Mucosa of descending colon (tissue), 3 donors: ENCODE measurements around the gene GPR151. TPM values are rescaled to one million over a fixed set of nuclear protein-coding genes. Genes with fewer than 3 reads are reported as not detected.
"Not testable (repeated sequence)": the region's sequence is repeated elsewhere in the genome, so short reads cannot be mapped to it uniquely, and the experiment has no call there.

ENCODE experiments used
- ATAC-seq: fragments of 200-7000 bp; cut with Tn5 transposase; one replicate; pipeline ENCODE4 v1.9.1; 2020; ENCODE audit warnings: mild to moderate bottlenecking, moderate library complexity
- DNase-seq, 3 donors: peaks; one replicate each; pipeline ENCODE4 v3.0.0-alpha.2; 2020
- H3K36me3 ChIP-seq: fragments of 200-600 bp; one replicate; pipeline ENCODE4 v1.8.0; 2021; ENCODE audit warnings: low read depth, mild to moderate bottlenecking
- H3K4me1 ChIP-seq: fragments of 200-600 bp; one replicate; pipeline ENCODE4 v1.8.0; 2021; ENCODE audit warnings: low read depth, mild to moderate bottlenecking
- H3K4me3 ChIP-seq: fragments of 200-600 bp; one replicate; pipeline ENCODE4 v1.8.0; 2021; ENCODE audit warnings: mild to moderate bottlenecking
- H3K9me3 ChIP-seq: fragments of 200-600 bp; one replicate; pipeline ENCODE4 v1.8.0; 2021; ENCODE audit warnings: mild to moderate bottlenecking
- intact Hi-C, 2 donors: fragments of 100-400 bp; cut with DNase I in 1 of 2; cut with micrococcal nuclease in 1 of 2; formaldehyde crosslinking; loops; one replicate each; pipeline versions ENCODE4 v1.11.0 to v1.11.1; 2022; cut with DNase I, micrococcal nuclease
- long read RNA-seq, 2 donors: library from polyadenylated mRNA; unstranded; transcript quantifications; one replicate each; pipeline ENCODE4 v2.0.0, GENCODE V29; 2019 to 2021
- total RNA-seq, 3 donors: library from RNA; stranded (reverse); fragmentation: NEBNext Ultra II Directional in 2 of 3; extraction: Animal tissue kit (Norgen Biotek cat#: 25700) in 2 of 3; gene quantifications; one replicate each; pipeline versions ENCODE4 v1.2.1 to v1.2.4, GENCODE V29; 2021 to 2023
- TF ChIP-seq, protein P1 (sequence below): fragments of 200-600 bp; IDR thresholded peaks from one replicate; pipeline ENCODE4 v1.8.0; 2022; ENCODE audit warnings: antibody characterized with exemption, mild to moderate bottlenecking
- donor health status: DM: no; HTN: no; CAD: no; lungs with moderate emphysema.
- donor health status: DM: no; HTN: no; CAD: no.
- donor health status: DM: no; HTN: yes; CAD: no.

Gene GPR151
- not detected for total RNA-seq
- long read RNA-seq, donor 1 = 0 reads
- long read RNA-seq, donor 2 = 0 reads

DNA sequence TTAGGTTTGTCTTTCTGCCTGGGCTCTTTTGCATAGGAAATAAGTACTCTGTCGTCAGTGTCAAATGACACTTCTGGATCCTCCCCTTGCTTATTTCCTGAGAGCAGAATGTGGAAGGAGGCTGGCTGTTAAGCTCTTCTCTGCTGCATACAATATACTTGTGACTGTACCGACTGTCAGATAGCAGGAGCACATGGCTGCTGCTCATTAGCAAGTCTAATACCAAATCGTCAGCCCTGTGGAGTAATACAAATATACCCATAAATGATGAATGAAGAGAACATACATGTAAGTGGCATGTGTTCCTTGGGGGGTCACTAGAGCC, at the start of gene GPR151:
TSS of gene GPR151 (minus strand) at position 40 of the 325 bp plus-strand sequence. CDS start 77 bp downstream, outside the sequence.
- Histone ChIP-seq H3K36me3 (no peaks in the 10 kb centered on the region), H3K4me3 (no peak within 1 kb of the TSS), H3K9me3 (no peaks in the 10 kb centered on the region), H3K4me1 (peaks cover 15% of the 10 kb centered on the region)
- ATAC-seq (no peak), DNase-seq (no peak)
- intact Hi-C loops = no loop called here
- TF ChIP-seq, protein P1, sequence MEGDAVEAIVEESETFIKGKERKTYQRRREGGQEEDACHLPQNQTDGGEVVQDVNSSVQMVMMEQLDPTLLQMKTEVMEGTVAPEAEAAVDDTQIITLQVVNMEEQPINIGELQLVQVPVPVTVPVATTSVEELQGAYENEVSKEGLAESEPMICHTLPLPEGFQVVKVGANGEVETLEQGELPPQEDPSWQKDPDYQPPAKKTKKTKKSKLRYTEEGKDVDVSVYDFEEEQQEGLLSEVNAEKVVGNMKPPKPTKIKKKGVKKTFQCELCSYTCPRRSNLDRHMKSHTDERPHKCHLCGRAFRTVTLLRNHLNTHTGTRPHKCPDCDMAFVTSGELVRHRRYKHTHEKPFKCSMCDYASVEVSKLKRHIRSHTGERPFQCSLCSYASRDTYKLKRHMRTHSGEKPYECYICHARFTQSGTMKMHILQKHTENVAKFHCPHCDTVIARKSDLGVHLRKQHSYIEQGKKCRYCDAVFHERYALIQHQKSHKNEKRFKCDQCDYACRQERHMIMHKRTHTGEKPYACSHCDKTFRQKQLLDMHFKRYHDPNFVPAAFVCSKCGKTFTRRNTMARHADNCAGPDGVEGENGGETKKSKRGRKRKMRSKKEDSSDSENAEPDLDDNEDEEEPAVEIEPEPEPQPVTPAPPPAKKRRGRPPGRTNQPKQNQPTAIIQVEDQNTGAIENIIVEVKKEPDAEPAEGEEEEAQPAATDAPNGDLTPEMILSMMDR = no peak

DNA sequence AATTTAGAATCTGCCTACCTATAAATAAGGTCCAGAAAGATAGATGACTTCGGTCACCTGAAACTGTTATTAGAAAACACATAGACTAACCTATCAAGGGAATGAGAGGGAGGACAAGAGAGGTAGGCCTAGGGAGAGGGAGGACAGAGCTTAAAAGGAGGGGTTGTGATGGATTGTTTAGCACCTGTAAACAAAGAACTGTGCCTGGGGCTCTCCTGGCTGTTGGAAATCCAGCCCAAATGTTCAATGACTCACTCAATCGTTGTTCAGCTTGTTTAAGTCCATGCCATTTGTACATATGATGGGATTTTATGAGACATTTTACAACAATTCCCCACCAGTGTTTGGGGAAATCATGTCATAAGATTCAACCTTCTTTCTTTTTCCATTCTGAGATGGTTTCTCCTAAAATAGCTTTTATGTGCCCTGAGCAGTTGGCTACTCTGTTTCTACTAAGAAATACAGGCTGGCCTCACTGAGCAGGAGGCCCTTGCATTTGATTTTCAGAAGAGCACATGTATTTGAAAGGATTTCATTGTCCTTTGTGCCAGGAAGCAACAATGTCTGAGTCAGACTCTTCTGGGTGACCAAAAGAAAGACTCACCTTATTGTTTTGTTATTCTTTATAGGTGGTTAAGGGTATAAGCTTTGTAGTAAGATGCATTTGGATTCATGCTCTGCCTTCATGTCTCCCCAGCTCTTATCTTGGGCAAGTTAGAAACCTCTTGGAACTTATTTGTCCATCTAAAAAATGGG, 48.2 kb upstream of the GPR151 start:
- H3K9me3 ChIP-seq = no peaks in the 10 kb centered on the region
- H3K4me1 ChIP-seq = no peaks in the 10 kb centered on the region
- no peak for ATAC-seq
- no peak overlapping the region for H3K4me3 ChIP-seq
- TF ChIP-seq, protein P1 = no peak
- no peak for DNase-seq
- intact Hi-C loops = no loop called here
- no peaks in the 10 kb centered on the region for H3K36me3 ChIP-seq

DNA sequence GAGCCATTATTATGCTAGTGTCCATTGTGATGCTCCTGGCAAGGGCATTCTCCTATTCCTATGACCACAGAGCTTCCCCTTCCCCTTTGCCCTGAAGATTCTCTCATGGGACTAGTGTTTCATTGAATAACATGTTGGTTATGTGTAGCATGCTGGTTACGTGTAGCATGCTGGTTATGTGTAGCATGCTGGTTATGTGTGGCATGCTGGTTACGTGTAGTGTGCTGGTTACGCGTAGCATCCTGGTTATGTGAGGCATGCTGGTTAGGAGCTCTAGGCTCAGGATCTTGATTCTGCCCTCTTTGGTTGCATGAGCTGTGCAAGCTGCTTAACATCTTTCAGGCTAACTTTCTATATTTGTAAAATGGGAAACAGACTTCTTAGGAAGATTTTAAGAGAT, 46.5 kb upstream of the GPR151 start:
- TF ChIP-seq, protein P1 = no peak
- ATAC-seq (no peak), DNase-seq (no peak)
- Histone ChIP-seq H3K36me3 (no peaks in the 10 kb centered on the region), H3K9me3 (no peaks in the 10 kb centered on the region), H3K4me3 (no peak overlapping the region), H3K4me1 (no peaks in the 10 kb centered on the region)
- intact Hi-C loops = no loop called here

DNA sequence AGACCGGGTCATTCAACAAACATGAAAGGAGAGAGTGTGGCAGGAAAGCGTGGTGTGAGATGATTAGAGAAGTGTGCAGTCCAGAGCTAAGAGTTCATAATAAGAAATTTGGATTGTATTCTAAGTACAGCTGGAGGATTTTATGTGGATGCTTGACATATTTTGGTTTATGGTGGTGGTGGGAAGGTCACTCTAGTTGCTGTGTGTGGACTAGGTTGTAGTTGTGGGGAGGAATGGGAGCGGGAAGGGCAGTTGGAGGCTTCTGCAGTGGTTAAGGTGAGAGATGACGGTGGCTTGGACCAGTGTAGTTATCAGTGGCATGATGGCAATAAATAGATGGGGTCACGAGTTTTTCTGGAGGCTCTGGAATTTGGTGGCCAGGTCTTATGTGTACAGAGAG, 45.7 kb upstream of the GPR151 start:
- H3K4me1 ChIP-seq = no peaks in the 10 kb centered on the region
- DNase-seq = no peak
- no peaks in the 10 kb centered on the region for H3K9me3 ChIP-seq
- intact Hi-C loops = no loop called here
- TF ChIP-seq, protein P1 = no peak
- no peak overlapping the region for H3K4me3 ChIP-seq
- H3K36me3 ChIP-seq = no peaks in the 10 kb centered on the region
- ATAC-seq = no peak

DNA sequence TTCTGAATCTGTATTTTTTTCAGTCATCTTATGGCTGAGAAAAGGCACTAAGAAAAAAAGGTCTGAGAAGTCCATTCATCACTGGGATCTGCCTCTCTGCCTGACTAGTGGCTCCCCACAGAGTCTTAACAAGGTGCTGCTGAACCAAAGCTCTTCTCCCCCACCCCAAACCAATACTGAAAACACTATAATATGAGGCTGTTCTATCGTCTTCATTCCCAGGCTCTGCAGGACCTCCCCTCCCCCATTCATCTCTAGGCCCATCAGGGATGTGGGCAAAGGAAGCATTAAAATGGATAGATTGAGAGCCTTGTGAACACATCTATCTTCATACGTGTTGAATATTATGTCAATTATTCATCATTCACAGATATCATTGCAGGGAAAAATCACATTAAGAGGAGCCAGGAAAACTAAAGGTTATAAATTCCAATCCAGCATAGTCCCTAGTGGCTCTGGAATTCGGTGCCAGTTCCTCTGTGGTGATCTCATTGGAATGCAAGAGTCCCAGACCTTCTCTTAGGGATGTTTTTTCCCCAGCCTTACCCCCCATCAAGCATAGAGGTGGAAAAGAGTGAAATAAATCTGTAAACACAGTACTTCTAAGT, 44.3 kb upstream of the GPR151 start:
- Histone ChIP-seq H3K36me3 (no peaks in the 10 kb centered on the region), H3K4me3 (no peak overlapping the region), H3K4me1 (no peaks in the 10 kb centered on the region), H3K9me3 (no peaks in the 10 kb centered on the region)
- no peak for DNase-seq
- TF ChIP-seq, protein P1 = no peak
- no peak for ATAC-seq
- intact Hi-C loops = no loop called here

DNA sequence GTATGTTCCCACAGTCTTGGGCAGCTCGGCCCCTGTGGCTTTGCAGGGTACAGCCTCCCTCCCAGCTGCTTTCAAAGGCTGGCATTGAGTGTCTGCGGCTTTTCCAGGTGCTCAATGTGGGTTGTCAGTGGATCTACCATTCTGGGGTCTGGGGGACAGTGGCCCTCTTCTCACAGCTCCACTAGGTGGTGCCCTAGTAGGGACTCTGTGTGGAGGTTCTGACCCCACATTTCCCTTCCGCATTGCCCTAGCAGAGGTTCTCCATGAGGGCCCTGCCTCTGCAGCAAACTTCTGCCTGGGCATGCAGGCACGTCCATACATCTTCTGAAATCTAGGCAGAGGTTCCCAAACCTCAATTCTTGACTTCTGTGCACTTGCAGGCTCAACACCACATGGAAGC, 40.9 kb upstream of the GPR151 start:
- H3K4me1 ChIP-seq, H3K4me3 ChIP-seq, intact Hi-C loops, DNase-seq, H3K36me3 ChIP-seq, H3K9me3 ChIP-seq, ATAC-seq: not testable (repeated sequence)
